Stimulated activated CD8-positive, alpha-beta memory T cell treated with anti-CD3 and anti-CD28 coated beads, Interleukin-4, amount 100 ng/mL, for 48 hours (primary cell): ENCODE data around the gene HDAC9.
"Not testable (repeated sequence)": the region's sequence is repeated elsewhere in the genome, so short reads cannot be mapped to it uniquely, and the experiment has no call there.

Experiments used
- DNase-seq: peaks from one replicate; pipeline ENCODE4 v3.0.0-alpha.2; 2020

Gene HDAC9

DNA sequence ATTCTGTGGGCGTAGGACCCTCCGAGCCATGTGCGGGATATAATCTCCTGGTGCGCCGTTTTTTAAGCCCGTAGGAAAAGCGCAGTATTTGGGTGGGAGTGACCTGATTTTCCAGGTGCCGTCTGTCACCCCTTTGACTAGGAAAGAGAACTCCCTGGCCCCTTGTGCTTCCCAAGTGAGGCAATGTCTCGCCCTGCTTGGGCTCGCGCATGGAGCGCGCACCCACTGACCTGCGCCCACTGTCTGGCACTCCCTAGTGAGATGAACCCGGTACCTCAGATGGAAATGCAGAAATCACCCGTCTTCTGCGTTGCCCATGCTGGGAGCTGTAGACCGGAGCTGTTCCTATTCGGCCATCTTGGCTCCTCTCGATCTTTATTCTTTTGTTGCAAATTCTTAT is 495.2 kb downstream of the HDAC9 start:
- not testable (repeated sequence) for DNase-seq

DNA sequence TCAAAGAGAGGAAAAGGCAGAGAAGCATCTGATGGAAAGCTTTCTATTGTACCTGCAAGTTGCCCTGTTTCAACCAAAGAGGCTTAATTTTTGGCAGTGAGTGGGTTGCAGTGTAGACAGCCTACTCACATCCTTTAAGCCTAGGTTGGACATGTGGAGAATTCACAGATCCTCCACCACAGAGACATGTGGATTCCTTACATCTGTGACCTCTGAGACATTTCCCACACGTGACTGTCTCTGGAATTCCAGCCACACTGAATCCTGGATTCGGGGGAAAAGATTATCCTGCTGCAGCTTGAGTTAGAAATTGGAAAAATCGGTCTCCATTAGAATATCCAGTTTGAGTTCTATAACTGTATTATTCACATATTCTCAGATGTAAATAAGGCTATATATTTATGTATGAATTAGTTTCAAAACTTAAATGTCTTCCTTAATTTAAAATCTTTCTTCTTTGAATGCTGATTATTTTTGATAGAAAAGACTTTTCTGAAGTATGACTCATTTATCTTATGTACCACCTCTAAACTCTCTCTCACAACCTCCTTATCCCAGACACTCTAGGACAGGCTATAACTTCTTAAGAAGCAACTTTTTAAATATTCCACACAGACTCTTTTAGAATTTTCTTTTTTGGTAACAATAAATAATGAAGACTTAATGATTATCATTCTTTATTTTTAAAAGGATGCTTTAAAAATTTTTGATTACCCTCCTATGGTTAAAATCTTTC is 498.6 kb downstream of the HDAC9 start:
- DNase-seq: no peak

DNA sequence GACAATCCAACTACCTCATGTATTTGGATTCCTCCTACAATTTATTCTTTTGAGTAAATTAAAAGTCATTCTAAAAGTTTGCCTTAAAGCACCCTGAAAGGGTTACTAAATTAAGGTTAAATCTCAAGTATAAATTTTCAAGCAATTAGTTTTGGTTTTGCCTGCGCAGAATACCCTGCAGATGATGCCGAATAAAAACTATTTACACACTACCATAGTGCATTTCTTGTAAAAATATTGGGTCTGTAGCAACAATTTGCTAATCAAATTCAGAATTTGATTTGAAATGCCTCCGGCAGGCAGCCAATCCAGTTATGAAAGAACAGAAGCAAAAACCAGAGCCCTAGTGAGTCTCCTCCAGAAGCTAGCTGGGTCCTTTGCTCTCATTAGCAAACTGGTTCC is 499.7 kb downstream of the HDAC9 start:
- DNase-seq: no peak

DNA sequence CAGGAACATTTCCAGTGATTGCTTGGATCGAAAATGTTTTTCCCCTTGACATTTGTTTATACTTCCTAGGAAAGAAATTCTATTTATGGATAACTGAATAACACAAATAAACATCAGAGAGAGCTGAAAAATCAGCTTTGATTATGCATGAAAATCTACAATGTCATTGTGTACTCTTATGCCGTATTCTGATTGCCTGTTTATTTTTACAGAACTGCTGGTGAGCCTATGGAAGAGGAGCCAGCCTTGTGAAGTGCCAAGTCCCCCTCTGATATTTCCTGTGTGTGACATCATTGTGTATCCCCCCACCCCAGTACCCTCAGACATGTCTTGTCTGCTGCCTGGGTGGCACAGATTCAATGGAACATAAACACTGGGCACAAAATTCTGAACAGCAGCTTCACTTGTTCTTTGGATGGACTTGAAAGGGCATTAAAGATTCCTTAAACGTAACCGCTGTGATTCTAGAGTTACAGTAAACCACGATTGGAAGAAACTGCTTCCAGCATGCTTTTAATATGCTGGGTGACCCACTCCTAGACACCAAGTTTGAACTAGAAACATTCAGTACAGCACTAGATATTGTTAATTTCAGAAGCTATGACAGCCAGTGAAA is 500.4 kb downstream of the HDAC9 start:
- no peak for DNase-seq

DNA sequence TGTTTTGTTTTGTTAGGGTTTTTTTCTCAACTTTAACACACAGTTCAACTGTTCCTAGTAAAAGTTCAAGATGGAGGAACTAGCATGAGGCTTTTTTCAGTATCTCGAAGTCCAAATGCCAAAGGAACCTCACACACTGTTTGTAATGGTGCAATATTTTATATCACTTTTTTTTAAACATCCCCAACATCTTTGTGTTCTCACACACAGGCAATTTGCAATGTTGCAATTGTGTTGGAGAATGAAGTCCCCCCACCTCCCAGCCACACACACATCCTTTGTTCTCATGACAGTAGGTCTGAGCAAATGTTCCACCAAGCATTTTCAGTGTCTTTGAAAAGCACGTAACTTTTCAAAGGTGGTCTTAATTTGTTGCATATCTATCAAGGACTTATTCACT is 501.0 kb downstream of the HDAC9 start:
- no peak for DNase-seq

DNA sequence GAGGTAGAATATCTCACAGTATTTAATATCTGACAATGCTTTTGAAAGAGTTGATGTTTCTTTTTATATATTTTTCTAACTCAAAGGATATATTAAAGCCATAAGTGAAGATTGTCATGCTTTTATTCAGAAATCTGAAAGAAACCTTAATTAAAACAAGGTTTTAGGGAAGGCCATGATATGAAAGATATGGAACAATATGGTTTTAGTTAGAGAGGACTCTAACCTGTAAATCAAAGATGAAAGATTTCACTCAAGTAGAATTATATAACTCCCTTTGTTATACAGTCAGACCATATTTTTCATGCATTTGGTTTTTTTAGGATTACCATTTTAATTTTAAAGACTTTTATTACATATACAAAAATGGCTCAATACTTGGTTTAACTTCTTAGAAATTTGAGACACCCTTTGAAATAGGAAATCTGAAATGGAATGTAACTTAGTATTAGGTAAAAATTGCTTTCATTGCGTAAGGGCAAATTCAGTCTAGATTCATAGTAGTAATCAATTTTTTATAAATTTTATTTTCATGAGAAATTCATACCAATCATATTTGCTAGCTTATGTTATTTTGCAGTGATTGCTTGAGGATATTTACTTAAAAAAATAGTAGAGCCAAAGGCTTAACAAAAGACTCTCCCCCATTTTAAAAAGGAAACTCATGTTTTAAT is 502.1 kb downstream of the HDAC9 start:
- no peak for DNase-seq

DNA sequence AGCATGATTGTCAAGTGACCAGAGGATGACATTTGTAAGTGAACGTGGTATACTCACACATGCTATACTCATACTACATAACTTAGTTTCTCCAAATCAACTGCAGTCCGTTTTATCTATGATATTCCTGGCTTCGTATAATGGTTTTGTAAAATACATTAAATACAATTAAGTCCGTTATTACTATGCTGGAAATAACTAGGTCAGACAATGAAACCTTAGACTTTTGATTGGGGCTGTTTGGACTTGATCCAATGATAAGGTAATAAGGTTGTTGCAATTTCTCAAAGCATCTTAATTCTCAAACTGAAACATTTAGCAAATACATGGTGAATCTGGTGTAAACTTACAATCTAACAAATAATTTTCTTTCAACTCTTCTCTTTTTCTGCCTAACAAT is 504.9 kb downstream of the HDAC9 start:
- no peak for DNase-seq

DNA sequence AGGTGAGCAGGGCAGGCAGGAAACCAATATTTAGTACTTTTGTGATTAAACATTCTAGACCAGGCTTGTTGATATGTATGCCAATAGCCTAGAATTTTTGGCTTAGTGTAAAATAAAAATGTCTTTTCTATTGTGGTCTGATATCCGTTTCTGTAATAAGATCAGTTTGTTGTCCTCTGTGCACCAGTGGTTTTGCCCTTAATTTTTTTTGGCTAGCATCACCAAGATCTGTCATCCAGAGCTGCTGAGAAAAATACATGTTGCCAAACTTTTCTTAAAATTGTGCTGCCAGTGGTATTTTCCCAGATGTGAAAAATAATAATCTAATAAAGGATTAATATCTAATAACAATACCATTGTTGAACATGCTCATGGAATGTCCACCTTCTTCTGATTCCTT is 506.3 kb downstream of the HDAC9 start:
- no peak for DNase-seq

DNA sequence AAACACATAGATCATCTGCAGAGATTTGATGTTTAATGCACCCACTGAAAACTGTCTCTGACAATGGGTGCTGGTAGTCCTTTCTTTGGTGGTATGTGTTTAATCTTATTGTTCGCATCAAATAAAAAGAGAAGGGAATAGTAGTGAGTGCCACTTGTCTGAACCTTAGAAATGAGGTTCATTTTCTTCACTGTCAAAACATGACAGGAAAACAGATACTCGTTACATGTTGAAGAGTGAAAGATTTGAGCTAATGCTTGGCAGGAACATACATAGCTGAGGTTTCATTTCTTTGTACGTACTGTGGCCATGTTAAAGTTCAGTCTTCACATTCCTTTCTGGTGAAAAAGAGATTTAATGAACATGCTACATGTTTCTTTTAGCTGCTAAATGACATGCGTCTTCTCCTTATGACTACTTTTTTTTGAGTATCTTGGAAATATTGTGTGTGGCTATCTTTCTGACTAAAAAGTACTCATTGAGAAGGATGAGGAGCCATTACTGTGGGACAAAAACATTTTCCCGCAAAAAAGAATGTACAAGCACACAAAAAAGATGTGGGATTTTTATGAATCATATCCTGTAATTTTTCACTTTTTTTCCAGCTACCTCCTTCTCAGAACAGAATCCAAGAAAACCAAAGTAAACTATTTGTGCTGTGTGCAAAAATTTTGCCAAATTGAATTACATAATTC is 513.8 kb downstream of the HDAC9 start:
- no peak for DNase-seq

DNA sequence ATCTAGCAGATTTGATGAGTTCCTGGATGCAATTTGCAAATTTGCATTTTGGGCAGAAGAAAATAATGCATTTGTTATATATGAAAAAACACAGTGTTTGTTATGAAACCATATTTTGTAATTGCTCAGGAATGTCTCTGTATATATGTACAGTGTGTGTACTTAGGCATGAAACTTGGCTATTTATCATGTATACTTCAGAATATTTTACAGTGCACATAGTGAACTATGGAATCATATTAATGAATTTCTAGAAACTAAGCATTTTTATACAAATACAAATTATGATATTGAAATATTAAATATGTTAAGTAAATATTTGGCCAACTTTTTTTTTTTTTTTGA is 514.4 kb downstream of the HDAC9 start:
- no peak for DNase-seq

DNA sequence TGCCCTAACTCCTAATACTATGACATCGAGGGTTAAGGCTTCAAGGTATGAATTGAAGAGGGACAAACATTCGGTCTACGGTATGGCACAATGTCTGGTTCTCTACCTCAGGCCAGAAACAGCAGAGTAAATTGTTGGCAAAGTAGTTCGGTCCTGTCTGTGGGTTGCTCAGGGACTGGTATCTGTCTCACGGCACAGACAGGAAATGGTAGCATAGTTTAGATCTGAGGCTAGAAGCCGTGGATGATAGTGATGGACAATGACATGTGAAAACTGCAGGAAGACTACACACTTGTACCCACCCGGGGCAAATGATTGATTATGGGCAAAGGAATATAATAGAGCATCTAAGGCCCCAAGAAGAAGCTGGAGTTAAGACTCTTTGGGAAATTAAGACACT is 515.7 kb downstream of the HDAC9 start:
- DNase-seq: no peak

DNA sequence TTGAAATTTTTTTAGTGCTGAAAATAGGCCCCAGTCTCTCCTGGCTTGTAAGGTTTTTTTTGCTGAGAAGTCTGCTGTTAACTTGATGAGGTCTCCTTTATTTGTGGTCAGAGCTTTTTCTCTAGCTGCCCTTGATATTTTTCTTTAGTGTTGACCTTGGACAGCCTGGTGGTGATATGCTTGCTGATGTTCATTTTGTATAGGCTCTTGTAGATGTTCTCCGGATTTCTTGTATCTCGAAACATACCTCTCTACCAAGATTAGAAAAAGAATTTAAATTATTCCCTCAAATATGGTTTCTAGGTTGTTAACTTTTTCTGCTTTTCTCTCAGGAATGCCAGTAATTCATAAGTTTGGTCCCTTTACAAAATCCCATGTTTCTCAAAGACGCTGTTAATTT is 519.5 kb downstream of the HDAC9 start:
- no peak for DNase-seq

DNA sequence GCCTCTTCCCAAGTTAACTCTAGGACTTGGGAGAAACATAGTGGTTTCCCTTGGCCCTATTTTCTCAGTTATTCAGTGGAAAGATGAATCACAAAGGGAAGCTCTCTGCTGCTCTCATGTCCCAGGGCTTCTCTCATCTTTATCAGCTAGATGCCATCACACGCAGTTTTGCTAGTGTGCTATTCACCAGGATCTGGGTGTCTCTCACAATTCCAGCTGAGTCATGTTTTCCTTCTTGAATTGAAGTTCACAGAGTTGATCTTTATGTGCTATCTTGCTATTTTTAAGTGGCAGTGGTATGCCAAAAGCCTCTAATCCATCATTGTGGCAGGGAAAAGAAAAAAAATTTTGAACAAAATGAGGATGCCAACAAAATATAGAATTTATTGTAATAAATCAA is 520.6 kb downstream of the HDAC9 start:
- DNase-seq: no peak

DNA sequence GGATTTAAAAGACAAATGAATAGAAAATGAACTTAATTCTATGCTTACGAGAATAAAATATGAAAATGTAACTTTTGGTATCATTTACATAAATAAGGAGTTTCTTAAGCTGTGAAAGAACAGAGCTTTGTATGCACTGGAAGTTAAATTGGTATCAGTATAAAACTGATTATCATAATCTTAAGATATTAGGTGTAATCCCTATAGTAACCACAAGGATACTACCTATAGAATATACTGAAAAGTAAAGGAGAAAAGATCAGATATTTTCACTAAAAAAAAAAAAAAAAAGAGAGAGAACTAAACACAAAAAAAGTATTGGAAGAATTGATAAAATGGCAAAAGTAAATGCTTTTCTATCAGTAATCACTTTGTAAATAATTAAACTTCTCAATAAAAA is 521.8 kb downstream of the HDAC9 start:
- DNase-seq: no peak

DNA sequence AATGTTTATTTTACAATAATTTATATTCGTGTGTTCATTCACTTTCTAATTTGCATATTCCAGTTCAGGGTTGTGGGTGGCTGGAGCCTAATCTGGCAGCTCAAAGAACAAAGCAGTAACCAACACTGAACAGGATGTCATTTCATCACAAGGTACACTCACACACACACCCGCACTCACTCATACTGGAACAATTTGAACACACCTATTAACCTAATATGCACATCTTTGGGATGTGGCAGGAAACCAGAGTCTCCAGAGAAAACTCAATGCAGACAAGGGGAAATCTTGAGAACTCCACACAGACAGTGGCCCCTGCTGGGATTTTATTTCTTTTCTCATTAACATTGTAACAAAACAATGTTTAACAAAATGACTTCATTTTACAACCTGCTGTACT is 524.5 kb downstream of the HDAC9 start:
- DNase-seq: no peak

DNA sequence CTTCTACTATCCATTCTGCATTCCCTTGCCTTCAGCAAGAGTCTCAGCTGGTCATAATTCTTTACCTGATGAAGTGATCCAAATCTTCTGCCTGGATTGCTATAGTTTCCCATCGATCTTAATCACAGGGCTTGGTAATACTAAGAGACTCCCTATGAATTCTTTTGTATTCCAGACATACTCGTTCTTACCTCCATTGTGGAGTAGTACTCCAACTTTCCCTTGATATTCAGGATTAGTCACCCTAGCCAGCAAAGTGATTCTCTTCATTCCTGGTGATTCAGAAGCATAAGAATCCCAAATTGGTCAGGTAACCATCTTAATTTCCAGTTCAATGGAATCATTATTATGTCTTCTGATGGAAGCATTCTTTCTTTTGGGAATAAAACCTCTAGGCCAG is 525.2 kb downstream of the HDAC9 start:
- no peak for DNase-seq

DNA sequence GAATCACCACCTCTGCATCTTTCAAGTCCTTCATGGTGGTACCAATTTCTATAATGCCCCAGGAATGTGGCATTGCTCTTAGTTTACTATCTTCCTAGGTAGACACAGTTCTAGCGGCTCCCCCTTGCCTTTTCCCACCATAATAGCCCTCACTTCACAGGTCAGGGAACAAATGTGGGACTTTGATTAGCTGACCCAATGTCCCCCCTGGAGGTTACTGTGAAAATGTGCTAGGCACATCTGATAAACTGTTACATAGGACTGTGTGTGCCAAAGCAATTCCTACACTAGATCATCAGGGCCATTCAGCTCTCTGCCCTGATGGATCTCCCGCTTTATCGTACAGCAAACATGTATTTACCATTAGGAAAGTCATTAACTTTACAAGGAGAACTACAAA is 527.9 kb downstream of the HDAC9 start:
- DNase-seq: no peak

DNA sequence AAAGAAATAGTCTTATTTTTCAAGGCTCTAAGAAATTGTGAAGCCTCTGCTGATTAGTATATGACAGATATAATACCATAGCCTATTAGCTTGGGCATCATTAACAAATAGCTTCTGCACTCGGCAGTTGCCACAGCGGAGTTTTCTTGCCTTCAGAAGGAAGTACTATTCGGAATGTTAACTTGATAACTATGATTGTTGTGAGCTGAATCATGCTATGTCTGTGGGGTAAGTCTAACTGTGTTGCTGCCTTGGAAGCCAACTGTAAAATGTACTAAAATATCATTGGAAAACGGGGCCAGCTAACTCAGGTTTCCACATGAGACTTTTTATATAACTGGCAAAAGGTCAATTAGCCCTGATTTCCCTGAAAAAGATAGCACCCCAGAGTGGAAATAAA is 528.7 kb downstream of the HDAC9 start:
- no peak for DNase-seq

DNA sequence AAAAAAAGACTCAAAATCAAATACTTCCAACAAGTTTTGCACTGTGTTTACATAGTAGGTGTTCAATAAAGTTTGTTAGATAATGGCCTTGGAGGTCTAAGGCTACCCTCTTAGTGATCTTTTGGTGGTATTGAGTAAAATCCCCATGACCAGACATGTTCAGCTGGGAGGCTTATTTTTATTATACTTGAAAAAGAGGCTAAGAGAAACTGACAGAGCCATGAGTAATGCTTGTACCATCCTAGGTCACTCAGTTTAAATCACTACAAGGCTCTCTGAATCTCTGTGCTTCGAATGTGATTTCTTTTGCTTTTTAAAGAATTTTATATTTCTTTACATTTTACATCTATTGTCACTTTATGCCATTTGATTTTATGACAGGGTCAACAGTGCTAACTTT is 531.3 kb downstream of the HDAC9 start:
- DNase-seq: no peak

DNA sequence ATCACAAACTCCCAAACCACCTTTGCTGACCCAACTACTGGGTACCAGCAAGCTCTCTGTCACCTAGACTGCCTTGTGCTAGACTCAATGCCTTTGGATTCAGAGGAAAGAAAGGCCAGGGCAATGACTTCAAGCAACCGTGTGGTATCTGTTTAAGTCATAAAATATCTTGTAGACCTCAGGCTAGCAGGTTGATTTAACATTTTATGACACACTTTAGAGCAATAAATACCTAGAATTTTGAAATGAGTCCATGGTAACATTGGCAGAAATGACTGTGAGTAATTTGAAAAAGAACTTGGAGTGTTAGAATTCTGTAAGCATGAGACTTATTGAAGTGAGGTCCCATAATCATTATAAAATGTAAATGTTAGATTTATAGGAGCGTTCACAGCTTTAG is 534.7 kb downstream of the HDAC9 start:
- no peak for DNase-seq

DNA sequence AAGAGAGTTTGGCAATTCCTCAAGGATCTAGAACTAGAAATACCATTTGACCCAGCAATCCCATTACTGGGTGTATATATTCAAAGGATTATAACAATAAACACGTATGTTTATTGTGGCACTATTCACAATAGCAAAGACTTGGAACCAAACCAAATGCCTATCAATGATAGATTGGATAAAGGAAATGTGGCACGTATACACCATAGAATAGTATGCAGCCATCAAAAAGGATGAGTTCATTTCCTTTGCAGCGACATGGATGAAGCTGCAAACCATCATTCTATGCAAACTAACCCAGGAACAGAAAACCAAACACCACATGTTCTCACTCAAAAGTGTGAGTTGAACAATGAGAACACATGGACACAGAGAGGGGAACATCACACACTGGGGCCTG is 537.4 kb downstream of the HDAC9 start:
- DNase-seq: not testable (repeated sequence)

DNA sequence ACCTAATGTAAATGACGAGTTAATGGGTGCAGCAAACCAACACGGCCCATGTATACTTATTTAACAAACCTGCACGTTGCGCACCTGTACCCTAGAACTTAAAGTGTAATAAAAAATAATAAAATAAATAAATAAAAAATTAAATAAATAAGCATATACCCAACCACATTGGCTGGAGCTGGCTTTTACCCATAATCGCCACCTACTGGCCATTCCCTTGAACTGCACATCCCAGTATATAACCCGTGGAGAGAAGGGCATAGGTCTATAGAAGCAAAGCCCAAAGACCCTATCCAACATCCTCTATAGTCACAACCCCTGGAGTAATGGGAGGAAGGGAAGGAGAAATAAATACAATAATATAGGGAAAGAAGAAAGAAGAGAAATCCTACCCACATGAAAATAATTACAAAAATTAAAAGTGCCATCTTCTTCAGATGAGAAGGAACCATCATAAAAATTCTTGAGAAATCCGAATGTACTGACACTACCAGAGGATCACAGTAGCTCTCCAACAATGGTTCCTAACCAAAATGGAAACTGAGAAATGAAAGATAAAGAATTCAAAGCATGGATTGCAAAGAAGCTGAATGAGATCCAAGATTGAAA is 556.3 kb downstream of the HDAC9 start:
- DNase-seq: peak; percentile 55
